Spleen (tissue), 11 donors: ENCODE measurements around the gene S1PR5. TPM values are rescaled to one million over a fixed set of nuclear protein-coding genes. Genes with fewer than 3 reads are reported as not detected.
"Not testable (repeated sequence)": the region's sequence is repeated elsewhere in the genome, so short reads cannot be mapped to it uniquely, and the experiment has no call there.

Experiments
- DNase-seq: peaks from one replicate; pipeline ENCODE4 v3.0.0-alpha.2; 2020
- H3K27ac ChIP-seq, 8 donors: fragments of 200-600 bp; sonication (generic) in 7 of 8; 1 replicate in 4 of 8; 2 replicates in 4 of 8; pipeline versions ENCODE4 v1.5.0 to v1.8.0; 2016 to 2021; ENCODE audit warnings: inconsistent platforms in 4 of 8, mild to moderate bottlenecking in 4 of 8, moderate library complexity in 1 of 8
- H3K27me3 ChIP-seq, 7 donors: fragments of 200-600 bp; sonication (generic) in 6 of 7; replicated peaks in 1 of 7; 1 replicate in 4 of 7; 2 replicates in 3 of 7; pipeline versions ENCODE4 v1.5.0 to v1.8.0; 2016 to 2021; ENCODE audit warnings: inconsistent platforms in 3 of 7, mild to moderate bottlenecking in 1 of 7
- H3K36me3 ChIP-seq, 6 donors: fragments of 200-600 bp; sonication (generic) in 5 of 6; 1 replicate in 4 of 6; 2 replicates in 2 of 6; pipeline versions ENCODE4 v1.5.0 to v1.8.0; 2016 to 2021; ENCODE audit warnings: inconsistent platforms in 2 of 6
- H3K4me1 ChIP-seq, 6 donors: fragments of 200-600 bp; sonication (generic) in 5 of 6; 1 replicate in 3 of 6; 2 replicates in 3 of 6; pipeline versions ENCODE4 v1.5.0 to v1.8.0; 2016 to 2021; ENCODE audit warnings: inconsistent platforms in 3 of 6
- H3K4me3 ChIP-seq, 8 donors: fragments of 200-600 bp; sonication (generic) in 7 of 8; 1 replicate in 4 of 8; 2 replicates in 4 of 8; pipeline versions ENCODE4 v1.5.0 to v1.8.0; 2016 to 2021; ENCODE audit warnings: inconsistent platforms in 4 of 8, mild to moderate bottlenecking in 4 of 8, moderate library complexity in 2 of 8
- H3K9me3 ChIP-seq, 8 donors: fragments of 200-600 bp; sonication (generic) in 7 of 8; 1 replicate in 4 of 8; 2 replicates in 4 of 8; pipeline versions ENCODE4 v1.5.0 to v1.8.0; 2016 to 2021; ENCODE audit warnings: inconsistent platforms in 4 of 8
- POLR2A ChIP-seq, 3 donors: fragments of 450-650 bp; IDR thresholded peaks; one replicate each; pipeline ENCODE4 v1.5.1; 2017; ENCODE audit warnings: antibody characterized with exemption in 3 of 3, mild to moderate bottlenecking in 1 of 3
- POLR2AphosphoS5 ChIP-seq, 3 donors: sonication (generic); formaldehyde crosslinking; IDR thresholded peaks; one replicate each; pipeline ENCODE4 v1.5.1; 2017; ENCODE audit warnings: antibody characterized with exemption in 3 of 3
- WGBS, 5 donors: extraction: QIAGEN DNeasy Blood & Tissue Kit in 3 of 5; methylation state at CpG; one replicate each; pipeline versions ENCODE4 v1.1.5 to v1.1.7; 2013 to 2018; 5-methylcytosine and 5-hydroxymethylcytosine counted together
- intact Hi-C: fragments of 100-400 bp; cut with DNase I; formaldehyde crosslinking; loops from one replicate; pipeline ENCODE4 v1.15.0; 2023; ENCODE audit warnings: low total_unique reads
- polyA plus RNA-seq, 3 donors: library from polyadenylated mRNA; stranded (reverse); fragments of 200-250 nt; gene quantifications; one replicate each; pipeline ENCODE4 v1.2.1, GENCODE V29; 2013
- total RNA-seq, 7 donors: library from RNA; depleted of rRNA in 3 of 7; stranded (reverse); fragments of >200 nt in 3 of 7; fragmentation: NEBNext Ultra II Directional in 4 of 7; extraction: Animal tissue kit (Norgen Biotek cat#: 25700) in 4 of 7; gene quantifications; one replicate each; pipeline versions ENCODE4 v1.1.0 to v1.2.1, GENCODE V29; 2016 to 2021
- TF ChIP-seq, protein P1 (sequence below), 11 experiments: fragments of 200-600 bp in 7 of 11; fragments of 450-650 bp in 4 of 11; sonication (generic) in 4 of 11; IDR thresholded peaks in 8 of 11; conservative IDR thresholded peaks in 3 of 11; 1 replicate in 7 of 11; 2 replicates in 4 of 11; pipeline versions ENCODE4 v1.4.0 to v1.8.0; 2016 to 2021; ENCODE audit warnings: antibody characterized with exemption in 11 of 11, inconsistent platforms in 4 of 11, mild to moderate bottlenecking in 1 of 11
- donor health status: healthy with polysubstance abuse.
- donor health status: DM: no; HTN: no; CAD: no; lungs with moderate emphysema.
- donor health status: DM: no; HTN: no; CAD: no.
- donor health status: Bipolar disorder and iron deficiency.
- donor health status: healthy.
- donor health status: DM: no; HTN: no; CAD: no.
- donor health status: DM: yes; HTN: yes; CAD: no.

Gene S1PR5
- total and polyA plus RNA-seq, 10 donors, result 0.52 to 21.2 (median 6.0) TPM

- Histone ChIP-seq H3K9me3 (no peaks in the 10 kb centered on the region), H3K4me1 (peaks cover 9 to 58% (median 32%) of the 10 kb centered on the region in 6 donors), H3K36me3 (peaks cover 0 to 28% (median 16%) of the 10 kb centered on the region in 6 donors), H3K4me3 (peak overlapping the region; percentile 73 to 96 (median 88)), H3K27ac (peak overlapping the region in 7 of 8 donors; percentile 90 to 97 (median 95)), H3K27me3 (peaks cover 0 to 20% (median 0%) of the 10 kb centered on the region in 7 donors)
- intact Hi-C loops, result no loop called here
- no peak for DNase-seq
- 52 to 63% (median 62%) methylated on average over 8 of the region's 8 CpGs for WGBS, 5 donors
- TF ChIP-seq, protein P1, sequence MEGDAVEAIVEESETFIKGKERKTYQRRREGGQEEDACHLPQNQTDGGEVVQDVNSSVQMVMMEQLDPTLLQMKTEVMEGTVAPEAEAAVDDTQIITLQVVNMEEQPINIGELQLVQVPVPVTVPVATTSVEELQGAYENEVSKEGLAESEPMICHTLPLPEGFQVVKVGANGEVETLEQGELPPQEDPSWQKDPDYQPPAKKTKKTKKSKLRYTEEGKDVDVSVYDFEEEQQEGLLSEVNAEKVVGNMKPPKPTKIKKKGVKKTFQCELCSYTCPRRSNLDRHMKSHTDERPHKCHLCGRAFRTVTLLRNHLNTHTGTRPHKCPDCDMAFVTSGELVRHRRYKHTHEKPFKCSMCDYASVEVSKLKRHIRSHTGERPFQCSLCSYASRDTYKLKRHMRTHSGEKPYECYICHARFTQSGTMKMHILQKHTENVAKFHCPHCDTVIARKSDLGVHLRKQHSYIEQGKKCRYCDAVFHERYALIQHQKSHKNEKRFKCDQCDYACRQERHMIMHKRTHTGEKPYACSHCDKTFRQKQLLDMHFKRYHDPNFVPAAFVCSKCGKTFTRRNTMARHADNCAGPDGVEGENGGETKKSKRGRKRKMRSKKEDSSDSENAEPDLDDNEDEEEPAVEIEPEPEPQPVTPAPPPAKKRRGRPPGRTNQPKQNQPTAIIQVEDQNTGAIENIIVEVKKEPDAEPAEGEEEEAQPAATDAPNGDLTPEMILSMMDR (IDR thresholded peaks at IDR 0.05 in 8 of 11, conservative IDR thresholded peaks at IDR 0.05 in 3 of 11), result no peak
- no peak for TF ChIP-seq POLR2A (IDR thresholded peaks at IDR 0.05)
- no peak for TF ChIP-seq POLR2AphosphoS5 (IDR thresholded peaks at IDR 0.05)
These were observed 25.8 kb upstream of the S1PR5 start for GRCh38 chr19:10543059-10543419.

GRCh38 chr19:10539016-10539415 lies 21.8 kb upstream of the S1PR5 start:
- peaks cover 0 to 33% (median 0%) of the 10 kb centered on the region in 7 donors for H3K27me3 ChIP-seq
- intact Hi-C loops, DNase-seq, H3K4me3 ChIP-seq, H3K27ac ChIP-seq, H3K9me3 ChIP-seq, H3K36me3 ChIP-seq: not testable (repeated sequence)
- H3K4me1 ChIP-seq, result peaks cover 0 to 27% (median 12%) of the 10 kb centered on the region in 6 donors
- 23 to 54% (median 31%) methylated on average over 7 to 9 of the region's 9 CpGs for WGBS, 5 donors

DNA sequence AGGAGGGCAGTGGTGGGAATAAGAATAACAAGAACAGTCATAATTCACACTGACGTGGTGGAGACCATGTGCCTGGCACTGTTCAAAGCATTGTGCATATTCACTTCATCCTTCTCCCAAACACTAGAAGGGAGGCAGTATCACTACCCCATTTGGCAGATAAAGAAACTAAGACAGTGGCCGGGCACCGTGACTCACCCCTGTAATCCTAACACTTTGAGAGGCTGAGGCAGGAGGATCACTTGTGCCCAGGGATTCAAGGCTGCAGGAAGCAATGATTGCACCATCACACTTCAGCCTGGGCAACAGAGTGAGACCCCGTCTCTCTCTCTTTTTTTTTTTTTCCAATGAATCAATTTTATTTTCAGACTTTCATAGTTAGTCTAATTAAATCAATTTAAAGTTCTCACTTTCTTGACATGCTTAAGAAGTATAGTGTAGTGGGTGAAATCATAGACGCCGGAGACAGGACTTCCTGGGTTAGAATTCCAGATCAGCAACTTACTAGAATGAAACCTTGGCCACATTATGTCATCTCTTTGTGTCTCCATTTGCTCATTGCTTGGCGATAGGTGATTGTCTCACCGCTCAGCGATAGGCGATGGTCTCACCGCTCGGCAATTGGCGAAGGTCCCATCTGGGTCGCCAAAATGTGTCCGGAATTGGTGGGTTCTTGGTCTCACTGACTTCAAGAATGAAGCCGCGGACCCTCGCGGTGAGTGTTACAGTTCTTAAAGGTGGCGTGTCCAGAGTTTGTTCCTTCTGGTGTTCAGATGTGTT lies 21.1 kb upstream of the S1PR5 start:
- intact Hi-C loops, result no loop called here
- Histone ChIP-seq H3K27ac (no peak overlapping the region), H3K36me3 (no peaks in the 10 kb centered on the region), H3K4me1 (peaks cover 0 to 25% (median 10%) of the 10 kb centered on the region in 6 donors), H3K27me3 (peaks cover 0 to 33% (median 0%) of the 10 kb centered on the region in 7 donors), H3K9me3 (no peaks in the 10 kb centered on the region), H3K4me3 (no peak overlapping the region)
- DNase-seq, result no peak
- TF ChIP-seq, protein P1 (IDR thresholded peaks at IDR 0.05 in 8 of 11, conservative IDR thresholded peaks at IDR 0.05 in 3 of 11), result no peak
- TF ChIP-seq POLR2AphosphoS5 (IDR thresholded peaks at IDR 0.05) (no peak), POLR2A (IDR thresholded peaks at IDR 0.05) (no peak)
- 47 to 63% (median 54%) methylated on average over 20 of the region's 20 CpGs for WGBS, 5 donors

DNA sequence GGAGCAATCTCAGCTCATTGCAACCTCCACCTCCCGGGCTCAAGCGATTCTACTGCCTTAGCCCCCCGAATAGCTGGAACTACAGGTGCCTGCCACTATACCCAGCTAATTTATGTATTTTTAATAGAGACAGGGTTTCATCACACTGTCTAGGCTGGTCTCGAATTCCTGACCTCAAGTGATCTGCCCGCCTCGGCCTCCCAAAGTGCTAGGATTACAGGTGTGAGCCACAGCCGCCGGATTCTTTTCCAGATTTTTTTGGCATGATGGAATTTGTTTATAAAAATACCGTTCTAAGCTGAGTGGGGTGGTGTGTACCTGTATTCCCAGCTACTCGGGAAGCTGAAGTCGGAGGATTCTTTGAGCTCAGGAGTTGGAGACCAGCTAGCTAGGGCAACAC lies 20.4 kb upstream of the S1PR5 start:
- no peak for DNase-seq
- peaks cover 0 to under 1% (median 0%) of the 10 kb centered on the region in 8 donors for H3K9me3 ChIP-seq
- WGBS, 5 donors, result 86 to 90% (median 87%) methylated on average over 11 of the region's 11 CpGs
- H3K36me3 ChIP-seq, result no peaks in the 10 kb centered on the region
- peaks cover 0 to 17% (median 4%) of the 10 kb centered on the region in 6 donors for H3K4me1 ChIP-seq
- H3K27me3 ChIP-seq, result peaks cover 0 to 33% (median 0%) of the 10 kb centered on the region in 7 donors
- intact Hi-C loops, result no loop called here
- no peak overlapping the region for H3K4me3 ChIP-seq
- no peak overlapping the region for H3K27ac ChIP-seq
- TF ChIP-seq POLR2A (IDR thresholded peaks at IDR 0.05), result no peak
- TF ChIP-seq POLR2AphosphoS5 (IDR thresholded peaks at IDR 0.05), result no peak
- TF ChIP-seq, protein P1 (IDR thresholded peaks at IDR 0.05 in 8 of 11, conservative IDR thresholded peaks at IDR 0.05 in 3 of 11), result no peak
